Measurements from ENCODE around the gene MKI67. TPM values are rescaled to one million over a fixed set of nuclear protein-coding genes. Genes with fewer than 3 reads are reported as not detected.

The MKI67 gene
- total RNA-seq, 1 donor: 2.5 TPM

GRCh38 chr10:128166151-128166550 is 39.9 kb upstream of the MKI67 start:
- H3K79me2 ChIP-seq (ENCODE audit: insufficient read depth, low read length): no peaks in the 10 kb centered on the region
- TF ChIP-seq CTCF (IDR thresholded peaks at IDR 0.05; ENCODE audit: extremely low read depth, low read depth, low read length): no peak
- no peak overlapping the region for H3K4me2 ChIP-seq (ENCODE audit: insufficient read depth, low read length)
- no peak overlapping the region for H3K27ac ChIP-seq (ENCODE audit: low read depth, low read length)
- no peak overlapping the region for H2AFZ ChIP-seq (ENCODE audit: low read length)
- DNase-seq (ENCODE audit: insufficient read length, low spot score, missing footprints): no peak
- no peaks in the 10 kb centered on the region for H3K27me3 ChIP-seq (ENCODE audit: insufficient read depth, low read length)
- H3K4me1 ChIP-seq (ENCODE audit: insufficient read depth, low read length): no peaks in the 10 kb centered on the region
- no peaks in the 10 kb centered on the region for H3K9me3 ChIP-seq (ENCODE audit: low read depth, low read length)
- no peaks in the 10 kb centered on the region for H4K20me1 ChIP-seq (ENCODE audit: insufficient read depth, low read length)
- H3K36me3 ChIP-seq (ENCODE audit: insufficient read depth, low read length): no peaks in the 10 kb centered on the region
- H3K4me3 ChIP-seq (ENCODE audit: insufficient read depth, low read length): no peak overlapping the region

GRCh38 chr10:128165536-128165935 is 39.3 kb upstream of the MKI67 start:
- no peak for DNase-seq (ENCODE audit: insufficient read length, low spot score, missing footprints)
- Histone ChIP-seq H3K27ac (ENCODE audit: low read depth, low read length) (no peak overlapping the region), H2AFZ (ENCODE audit: low read length) (no peak overlapping the region), H3K9me3 (ENCODE audit: low read depth, low read length) (no peaks in the 10 kb centered on the region), H3K4me1 (ENCODE audit: insufficient read depth, low read length) (no peaks in the 10 kb centered on the region), H3K27me3 (ENCODE audit: insufficient read depth, low read length) (peaks cover 1% of the 10 kb centered on the region), H3K4me3 (ENCODE audit: insufficient read depth, low read length) (no peak overlapping the region), H3K4me2 (ENCODE audit: insufficient read depth, low read length) (no peak overlapping the region), H3K79me2 (ENCODE audit: insufficient read depth, low read length) (no peaks in the 10 kb centered on the region), H3K36me3 (ENCODE audit: insufficient read depth, low read length) (no peaks in the 10 kb centered on the region), H4K20me1 (ENCODE audit: insufficient read depth, low read length) (no peaks in the 10 kb centered on the region)
- no peak for TF ChIP-seq CTCF (IDR thresholded peaks at IDR 0.05; ENCODE audit: extremely low read depth, low read depth, low read length)

GRCh38 chr10:128163701-128164100 is 37.5 kb upstream of the MKI67 start:
- Histone ChIP-seq H3K4me2 (ENCODE audit: insufficient read depth, low read length) (no peak overlapping the region), H4K20me1 (ENCODE audit: insufficient read depth, low read length) (no peaks in the 10 kb centered on the region), H3K36me3 (ENCODE audit: insufficient read depth, low read length) (no peaks in the 10 kb centered on the region), H3K4me3 (ENCODE audit: insufficient read depth, low read length) (no peak overlapping the region), H3K9me3 (ENCODE audit: low read depth, low read length) (no peaks in the 10 kb centered on the region), H3K27ac (ENCODE audit: low read depth, low read length) (no peak overlapping the region), H3K27me3 (ENCODE audit: insufficient read depth, low read length) (peaks cover 7% of the 10 kb centered on the region), H3K4me1 (ENCODE audit: insufficient read depth, low read length) (no peaks in the 10 kb centered on the region), H3K79me2 (ENCODE audit: insufficient read depth, low read length) (no peaks in the 10 kb centered on the region), H2AFZ (ENCODE audit: low read length) (no peak overlapping the region)
- no peak for TF ChIP-seq CTCF (IDR thresholded peaks at IDR 0.05; ENCODE audit: extremely low read depth, low read depth, low read length)
- DNase-seq (ENCODE audit: insufficient read length, low spot score, missing footprints): no peak

- H3K79me2 ChIP-seq (ENCODE audit: insufficient read depth, low read length): no peaks in the 10 kb centered on the region
Observed at GRCh38 chr10:128161031-128161430, 34.8 kb upstream of the MKI67 start.

More at GRCh38 chr10:128161031-128161430, 34.8 kb upstream of the MKI67 start:
- no peak for TF ChIP-seq CTCF (IDR thresholded peaks at IDR 0.05; ENCODE audit: extremely low read depth, low read depth, low read length)
- Histone ChIP-seq H3K27ac (ENCODE audit: low read depth, low read length) (no peak overlapping the region), H3K4me1 (ENCODE audit: insufficient read depth, low read length) (no peaks in the 10 kb centered on the region), H3K4me3 (ENCODE audit: insufficient read depth, low read length) (no peak overlapping the region), H3K4me2 (ENCODE audit: insufficient read depth, low read length) (no peak overlapping the region), H3K9me3 (ENCODE audit: low read depth, low read length) (no peaks in the 10 kb centered on the region), H2AFZ (ENCODE audit: low read length) (no peak overlapping the region), H3K27me3 (ENCODE audit: insufficient read depth, low read length) (peaks cover 10% of the 10 kb centered on the region), H4K20me1 (ENCODE audit: insufficient read depth, low read length) (no peaks in the 10 kb centered on the region), H3K36me3 (ENCODE audit: insufficient read depth, low read length) (no peaks in the 10 kb centered on the region)
- no peak for DNase-seq (ENCODE audit: insufficient read length, low spot score, missing footprints)

Measured in osteoblast (primary cell).